B cell (primary cell): ENCODE results near the gene SIL1.

ENCODE experiments used
- EZH2 ChIP-seq: IDR thresholded peaks from 2 replicates; pipeline ENCODE4 v1.6.1; 2012; ENCODE audit warnings: borderline replicate concordance, low read depth, mild to moderate bottlenecking, moderate library complexity, low read length; ENCODE audit not compliant: insufficient read depth, poor library complexity, severe bottlenecking
- TF ChIP-seq, protein P1 (sequence below): fragments of 200-600 bp; IDR thresholded peaks from one replicate; pipeline ENCODE4 v1.8.0; 2022; ENCODE audit warnings: antibody characterized with exemption, mild to moderate bottlenecking

DNA sequence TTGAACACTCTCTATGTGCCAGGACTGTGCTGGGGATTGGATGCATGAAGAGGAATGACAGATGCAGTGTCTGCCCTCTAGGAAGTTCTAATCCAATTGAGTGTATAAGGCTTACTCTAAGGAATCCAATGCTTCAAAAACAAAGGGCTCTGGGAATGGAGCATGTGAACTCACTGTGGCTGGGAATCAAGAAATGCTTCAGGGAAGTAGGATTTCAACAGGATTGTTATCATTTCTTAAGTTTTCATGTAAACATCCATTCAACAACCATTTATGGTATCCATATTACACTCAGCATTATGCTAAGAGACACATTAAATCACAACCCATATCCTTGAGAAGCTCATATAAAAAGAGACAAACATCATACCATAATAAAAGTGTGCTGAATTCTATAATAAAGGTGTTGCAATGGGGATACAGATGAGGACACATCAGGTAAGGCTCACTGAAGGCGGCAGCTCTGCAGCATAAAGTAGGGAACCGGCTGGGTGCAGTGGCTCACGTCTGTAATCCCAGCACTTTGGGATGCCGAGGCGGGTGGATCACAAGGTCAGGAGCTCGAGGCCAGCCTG lies 11.3 kb downstream of the SIL1 start:
- TF ChIP-seq, protein P1, sequence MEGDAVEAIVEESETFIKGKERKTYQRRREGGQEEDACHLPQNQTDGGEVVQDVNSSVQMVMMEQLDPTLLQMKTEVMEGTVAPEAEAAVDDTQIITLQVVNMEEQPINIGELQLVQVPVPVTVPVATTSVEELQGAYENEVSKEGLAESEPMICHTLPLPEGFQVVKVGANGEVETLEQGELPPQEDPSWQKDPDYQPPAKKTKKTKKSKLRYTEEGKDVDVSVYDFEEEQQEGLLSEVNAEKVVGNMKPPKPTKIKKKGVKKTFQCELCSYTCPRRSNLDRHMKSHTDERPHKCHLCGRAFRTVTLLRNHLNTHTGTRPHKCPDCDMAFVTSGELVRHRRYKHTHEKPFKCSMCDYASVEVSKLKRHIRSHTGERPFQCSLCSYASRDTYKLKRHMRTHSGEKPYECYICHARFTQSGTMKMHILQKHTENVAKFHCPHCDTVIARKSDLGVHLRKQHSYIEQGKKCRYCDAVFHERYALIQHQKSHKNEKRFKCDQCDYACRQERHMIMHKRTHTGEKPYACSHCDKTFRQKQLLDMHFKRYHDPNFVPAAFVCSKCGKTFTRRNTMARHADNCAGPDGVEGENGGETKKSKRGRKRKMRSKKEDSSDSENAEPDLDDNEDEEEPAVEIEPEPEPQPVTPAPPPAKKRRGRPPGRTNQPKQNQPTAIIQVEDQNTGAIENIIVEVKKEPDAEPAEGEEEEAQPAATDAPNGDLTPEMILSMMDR, result no peak
- TF ChIP-seq EZH2, result no peak
